Testis (tissue), 3 donors: ENCODE data around the gene SST. TPM values are rescaled to one million over a fixed set of nuclear protein-coding genes. Genes with fewer than 3 reads are reported as not detected.

Experiments used
- DNase-seq: peaks from one replicate; pipeline ENCODE4 v3.0.0-alpha.2; 2019
- H3K27ac ChIP-seq, 2 donors: fragments of 200-600 bp; sonication (generic); one replicate each; pipeline ENCODE4 v1.5.1; 2019
- H3K27me3 ChIP-seq: fragments of 200-600 bp; sonication (generic); one replicate; pipeline ENCODE4 v1.5.1; 2019
- H3K36me3 ChIP-seq: fragments of 200-600 bp; sonication (generic); one replicate; pipeline ENCODE4 v1.5.1; 2017; ENCODE audit warnings: low read depth; ENCODE audit errors: missing control alignments
- H3K4me1 ChIP-seq: fragments of 200-600 bp; sonication (generic); one replicate; pipeline ENCODE4 v1.5.1; 2019
- H3K4me3 ChIP-seq, 2 donors: fragments of 200-600 bp; sonication (generic); one replicate each; pipeline ENCODE4 v1.5.1; 2017 to 2019
- H3K9me3 ChIP-seq: fragments of 200-600 bp; sonication (generic); one replicate; pipeline ENCODE4 v1.5.1; 2017
- CTCF ChIP-seq, 3 experiments: fragments of 450-650 bp in 2 of 3; fragments of 200-600 bp in 1 of 3; sonication (generic) in 1 of 3; IDR thresholded peaks; one replicate each; pipeline ENCODE4 v1.5.1; 2016 to 2019; ENCODE audit warnings: antibody characterized with exemption in 3 of 3, mild to moderate bottlenecking in 2 of 3, moderate library complexity in 1 of 3
- POLR2A ChIP-seq: fragments of 450-650 bp; IDR thresholded peaks from one replicate; pipeline ENCODE4 v1.6.1; 2017; ENCODE audit warnings: antibody characterized with exemption, mild to moderate bottlenecking, moderate library complexity
- WGBS, 2 donors: methylation state at CpG; one replicate each; pipeline ENCODE4 v1.1.5; 2018; 5-methylcytosine and 5-hydroxymethylcytosine counted together
- intact Hi-C: fragments of 100-400 bp; cut with DNase I; formaldehyde crosslinking; loops from one replicate; pipeline ENCODE4 v1.15.1; 2023; ENCODE audit warnings: low total_unique reads
- polyA plus RNA-seq: library from polyadenylated mRNA; stranded (reverse); fragments of 350-450 nt; fragmentation: Illumina TruSeq; extraction: RNeasy Lipid Tissue Mini Kit (QIAGEN cat#74804); gene quantifications from one replicate; pipeline ENCODE4 v1.2.3, GENCODE V29; 2014; ENCODE audit warnings: low read depth, low replicate concordance; ENCODE audit not compliant: insufficient read depth
- total RNA-seq, 2 donors: library from RNA; depleted of rRNA; stranded (reverse); fragments of >200 nt; gene quantifications; one replicate each; pipeline ENCODE4 v1.2.3, GENCODE V29; 2016

SST gene
- total and polyA plus RNA-seq, 3 donors from 2014 or later = 0.84 TPM; not detected in 2

- H3K27me3 ChIP-seq = no peaks in the 10 kb centered on the region
- no peaks in the 10 kb centered on the region for H3K9me3 ChIP-seq
- TF ChIP-seq POLR2A (no peak), CTCF (IDR thresholded peaks at IDR 0.05) (no peak)
- H3K27ac ChIP-seq = no peak overlapping the region
- intact Hi-C loops = no loop called here
- no peaks in the 10 kb centered on the region for H3K4me1 ChIP-seq
- H3K36me3 ChIP-seq = no peaks in the 10 kb centered on the region
- no peak overlapping the region for H3K4me3 ChIP-seq
- DNase-seq = no peak
- 48 to 57% methylated on average over 4 of the region's 4 CpGs for WGBS, 2 donors
Measured at GRCh38 chr3:187696021-187696420, 25.8 kb upstream of the SST start.

- no peak overlapping the region for H3K27ac ChIP-seq
- H3K27me3 ChIP-seq = no peaks in the 10 kb centered on the region
- no peak overlapping the region for H3K4me3 ChIP-seq
- WGBS, 2 donors = 38 to 52% methylated on average over 4 of the region's 4 CpGs
- no peak for DNase-seq
- intact Hi-C loops = no loop called here
- H3K9me3 ChIP-seq = no peaks in the 10 kb centered on the region
- no peaks in the 10 kb centered on the region for H3K4me1 ChIP-seq
- no peaks in the 10 kb centered on the region for H3K36me3 ChIP-seq
- TF ChIP-seq CTCF (IDR thresholded peaks at IDR 0.05) (no peak), POLR2A (no peak)
Measured at GRCh38 chr3:187695449-187695848, 25.3 kb upstream of the SST start.

GRCh38 chr3:187694801-187695200 is 24.6 kb upstream of the SST start:
- TF ChIP-seq CTCF (IDR thresholded peaks at IDR 0.05) = no peak
- TF ChIP-seq POLR2A = no peak
- 68 to 94% methylated on average over 3 of the region's 3 CpGs for WGBS, 2 donors

GRCh38 chr3:187693431-187693830 is 23.2 kb upstream of the SST start:
- no peaks in the 10 kb centered on the region for H3K4me1 ChIP-seq
- H3K36me3 ChIP-seq = no peaks in the 10 kb centered on the region
- no peaks in the 10 kb centered on the region for H3K9me3 ChIP-seq
- no peak overlapping the region for H3K27ac ChIP-seq
- DNase-seq = no peak
- no peaks in the 10 kb centered on the region for H3K27me3 ChIP-seq
- no peak overlapping the region for H3K4me3 ChIP-seq
- WGBS, 2 donors = 82 to 92% methylated on average over 1 of the region's 1 CpG
- intact Hi-C loops = no loop called here
- TF ChIP-seq POLR2A (no peak), CTCF (IDR thresholded peaks at IDR 0.05) (no peak)

More at GRCh38 chr3:187694801-187695200, 24.6 kb upstream of the SST start:
- intact Hi-C loops = no loop called here
- Histone ChIP-seq H3K4me1 (no peaks in the 10 kb centered on the region), H3K27me3 (no peaks in the 10 kb centered on the region), H3K9me3 (no peaks in the 10 kb centered on the region), H3K4me3 (no peak overlapping the region), H3K27ac (no peak overlapping the region), H3K36me3 (no peaks in the 10 kb centered on the region)
- no peak for DNase-seq

GRCh38 chr3:187689984-187690383 is 19.8 kb upstream of the SST start:
- Histone ChIP-seq H3K4me3 (no peak overlapping the region), H3K27ac (no peak overlapping the region), H3K27me3 (no peaks in the 10 kb centered on the region), H3K9me3 (no peaks in the 10 kb centered on the region), H3K4me1 (no peaks in the 10 kb centered on the region), H3K36me3 (no peaks in the 10 kb centered on the region)
- TF ChIP-seq CTCF (IDR thresholded peaks at IDR 0.05) = no peak
- TF ChIP-seq POLR2A = no peak
- 70 to 73% methylated on average over 4 of the region's 4 CpGs for WGBS, 2 donors
- intact Hi-C loops = no loop called here
- no peak for DNase-seq
